ENCODE measurements around the gene KRTAP1-5. TPM values are rescaled to one million over a fixed set of nuclear protein-coding genes. Genes with fewer than 3 reads are reported as not detected.
"Not testable (repeated sequence)": the region's sequence is repeated elsewhere in the genome, so short reads cannot be mapped to it uniquely, and the experiment has no call there.

The KRTAP1-5 gene
- total RNA-seq, 2 donors from 2014 or later: not detected

DNA sequence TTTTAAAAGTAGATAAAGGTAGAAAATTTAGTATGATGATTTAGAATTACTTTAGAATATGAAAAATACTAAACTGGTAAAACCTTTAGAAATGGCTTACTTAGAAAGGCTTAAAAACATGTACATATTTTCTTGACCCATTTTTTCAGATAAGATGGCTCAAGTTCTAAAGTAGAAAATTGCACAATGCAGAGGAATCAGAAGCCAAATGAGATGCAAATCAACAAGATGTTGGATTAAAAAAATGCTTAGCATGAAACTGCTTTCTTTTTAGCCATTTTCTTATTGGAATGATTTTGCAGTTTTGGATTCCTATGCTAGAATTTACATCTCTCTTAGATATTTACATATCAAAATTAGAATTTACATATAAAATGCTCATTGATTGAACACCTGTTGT is 16.6 kb downstream of the KRTAP1-5 start:
- no peak for DNase-seq (ENCODE audit: low spot score)
- intact Hi-C loops (cut with DNase I): no loop called here

DNA sequence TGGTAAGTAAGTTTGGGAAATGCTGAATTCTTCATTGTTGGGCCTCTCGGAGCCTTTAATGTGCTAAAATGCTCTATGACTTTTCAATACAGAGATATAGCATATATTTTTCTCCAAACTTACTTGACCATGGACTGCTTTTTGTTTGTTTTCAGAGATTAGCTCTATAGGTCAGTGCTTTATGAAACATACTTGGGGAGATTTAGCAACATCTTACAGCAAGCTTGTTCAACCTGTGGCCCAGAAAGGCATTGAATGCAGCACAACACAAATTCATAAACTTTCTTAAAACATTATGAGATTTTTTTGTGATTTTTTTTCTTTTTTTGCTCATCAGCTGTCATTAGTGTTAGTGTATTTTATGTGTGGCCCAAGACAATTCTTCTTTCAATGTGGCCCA is 17.1 kb downstream of the KRTAP1-5 start:
- intact Hi-C loops (cut with DNase I): no loop called here

DNA sequence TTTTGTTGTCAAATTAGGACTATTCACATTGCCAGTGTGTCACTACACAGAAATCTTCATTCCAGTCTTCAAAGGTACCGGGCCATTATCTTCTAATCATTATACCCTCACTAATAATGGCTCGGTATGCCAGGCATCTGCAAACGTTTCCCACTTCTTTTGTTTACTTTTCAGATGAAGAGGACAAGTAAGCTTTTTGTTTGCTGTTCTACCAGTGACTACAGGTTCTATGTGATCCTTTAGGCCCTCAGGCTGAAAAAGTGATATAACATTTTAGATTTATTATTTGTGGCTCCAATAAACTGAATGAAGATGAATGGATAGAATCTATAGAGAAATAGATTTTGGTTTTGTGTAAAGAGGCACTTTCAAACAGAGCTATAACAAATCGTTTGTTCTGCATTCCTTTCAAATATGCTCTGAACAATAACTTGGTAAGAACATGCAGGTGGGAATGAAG is 17.7 kb downstream of the KRTAP1-5 start:
- no peak for DNase-seq (ENCODE audit: low spot score)
- intact Hi-C loops (cut with DNase I): no loop called here

More for the DNA sequence above, 17.1 kb downstream of the KRTAP1-5 start:
- DNase-seq (ENCODE audit: low spot score): no peak

DNA sequence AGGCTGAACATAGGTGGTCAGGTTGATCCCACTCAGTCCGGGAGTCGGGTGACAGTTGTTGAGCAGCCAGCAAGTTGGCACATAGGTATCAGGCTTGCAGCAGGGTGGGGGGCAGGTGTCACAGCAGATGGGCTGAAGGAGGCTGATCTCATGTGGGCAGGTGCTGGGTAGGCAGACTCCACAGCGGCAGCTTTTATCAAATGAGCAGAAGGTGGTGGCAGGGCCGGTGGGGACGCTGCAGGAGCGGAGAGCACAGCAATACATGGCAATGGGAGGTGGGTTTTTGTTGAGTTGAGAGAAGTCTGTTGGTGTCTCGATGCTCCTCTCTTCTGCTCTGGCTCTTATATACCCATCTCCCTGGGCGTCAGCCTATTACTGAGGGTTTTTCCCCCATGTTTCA is 18.2 kb downstream of the KRTAP1-5 start, which contains the start of gene KRTAP3-1:
KRTAP3-1 (minus strand) TSS at position 318 of the 400 bp plus-strand sequence; CDS start at position 264, 54 bp downstream.
- DNase-seq (ENCODE audit: low spot score): no peak

DNA sequence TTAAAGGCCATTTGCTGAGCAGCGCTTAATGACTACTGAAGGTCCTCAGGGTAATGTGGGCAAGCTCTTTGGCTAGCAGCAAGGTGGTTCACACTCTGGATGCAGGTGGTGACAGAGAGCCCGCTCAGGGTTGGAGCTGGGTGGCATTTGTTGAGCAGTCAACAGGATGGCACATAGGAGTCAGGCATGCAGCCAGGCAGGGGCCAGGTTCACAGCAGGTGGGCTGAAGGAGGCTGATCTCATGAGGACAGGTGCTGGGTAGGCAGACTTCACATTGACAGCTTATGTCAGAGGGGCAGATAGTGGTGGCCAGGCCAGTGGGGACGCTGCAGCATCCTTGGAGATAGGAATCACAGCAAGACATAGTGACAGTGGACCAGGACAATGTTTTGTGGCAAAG is 22.6 kb downstream of the KRTAP1-5 start:
- intact Hi-C loops (cut with DNase I): no loop called here
- DNase-seq (ENCODE audit: low spot score): no peak

More for the DNA sequence above, 18.2 kb downstream of the KRTAP1-5 start, which contains the start of gene KRTAP3-1:
- intact Hi-C loops (cut with DNase I): no loop called here

DNA sequence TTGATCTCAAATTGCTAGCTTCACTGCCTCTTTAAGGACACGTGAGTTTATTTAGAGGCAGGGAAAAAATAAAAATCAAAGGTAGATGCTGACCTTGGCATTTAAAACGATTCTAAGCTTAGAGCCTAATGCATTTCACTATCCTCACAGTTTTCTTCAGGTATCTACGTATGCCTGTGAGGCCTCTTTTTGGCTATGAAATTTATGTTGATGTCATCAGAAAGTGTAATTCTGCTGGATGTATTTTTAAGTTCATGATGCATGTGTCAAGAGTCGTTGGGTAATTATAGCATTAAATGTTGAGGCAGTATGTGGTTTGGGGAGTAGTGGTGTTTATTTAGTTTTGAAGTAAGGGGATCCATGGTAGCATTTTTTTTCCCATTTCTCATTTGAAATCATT is 23.1 kb downstream of the KRTAP1-5 start:
- intact Hi-C loops (cut with DNase I): no loop called here
- DNase-seq (ENCODE audit: low spot score): no peak

DNA sequence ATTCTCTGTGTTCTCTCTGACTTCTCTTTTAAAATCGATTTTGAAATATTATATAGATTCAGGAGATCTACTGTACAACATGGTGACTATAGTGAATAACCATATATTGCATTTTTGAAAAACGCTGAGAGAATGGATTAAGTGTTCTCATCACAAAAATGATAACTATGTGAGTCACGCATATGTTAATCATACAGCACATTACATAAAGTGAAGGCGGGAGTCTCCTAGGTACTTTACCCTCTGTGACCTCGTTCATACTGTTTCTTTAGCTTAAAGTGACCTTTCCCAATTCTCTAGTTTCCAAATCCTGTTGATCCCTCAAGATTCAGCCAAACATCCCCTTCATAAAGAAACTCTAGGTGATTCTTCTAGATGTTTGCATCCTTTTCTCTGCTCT is 24.2 kb downstream of the KRTAP1-5 start:
- intact Hi-C loops (cut with DNase I): no loop called here
- no peak for DNase-seq (ENCODE audit: low spot score)

DNA sequence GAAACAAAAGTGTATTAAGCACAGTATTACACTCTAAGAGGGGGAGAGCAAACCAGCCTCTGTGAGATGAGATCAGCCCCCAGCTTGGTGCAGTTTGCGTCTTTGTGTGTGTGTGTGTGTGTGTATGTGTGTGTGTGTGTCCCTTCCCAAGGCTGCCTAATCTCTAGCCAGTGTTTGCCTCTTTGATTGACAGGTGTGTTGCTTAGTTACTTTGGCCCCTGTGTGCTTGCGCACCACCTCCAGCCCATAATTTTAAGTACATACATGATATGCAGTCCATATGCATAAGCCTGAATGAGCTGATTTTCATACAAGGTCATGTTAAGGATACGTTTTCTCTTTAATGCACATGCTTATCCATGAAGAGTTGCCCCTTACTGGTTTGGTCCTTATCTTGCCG is 25.2 kb downstream of the KRTAP1-5 start:
- intact Hi-C loops (cut with DNase I): no loop called here

DNA sequence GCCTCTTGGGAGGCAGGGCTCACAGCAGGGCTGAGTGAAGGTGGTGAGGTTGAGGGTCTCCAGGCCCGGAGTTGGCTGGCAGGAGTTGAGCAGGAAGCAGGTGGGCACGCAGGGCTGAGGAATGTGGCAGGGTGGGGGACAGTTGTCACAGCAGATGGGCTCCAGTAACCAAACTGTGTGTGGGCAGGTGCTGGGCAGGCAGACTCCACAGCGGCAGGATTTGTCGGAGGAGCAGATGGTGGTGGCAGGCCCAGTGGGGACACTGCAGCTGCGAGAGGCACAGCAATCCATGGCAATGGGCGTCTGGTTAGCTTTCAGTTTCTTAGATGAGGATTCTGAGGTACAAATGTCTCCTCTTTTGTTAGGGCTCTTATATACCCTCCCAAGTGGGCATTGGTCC is 27.4 kb downstream of the KRTAP1-5 start, which contains the start of gene KRTAP3-2:
KRTAP3-2 (minus strand) TSS at position 344 of the 400 bp plus-strand sequence; CDS start at position 291, 53 bp downstream.
- intact Hi-C loops (cut with DNase I); DNase-seq (ENCODE audit: low spot score): not testable (repeated sequence)

More for the DNA sequence above, 25.2 kb downstream of the KRTAP1-5 start:
- no peak for DNase-seq (ENCODE audit: low spot score)

DNA sequence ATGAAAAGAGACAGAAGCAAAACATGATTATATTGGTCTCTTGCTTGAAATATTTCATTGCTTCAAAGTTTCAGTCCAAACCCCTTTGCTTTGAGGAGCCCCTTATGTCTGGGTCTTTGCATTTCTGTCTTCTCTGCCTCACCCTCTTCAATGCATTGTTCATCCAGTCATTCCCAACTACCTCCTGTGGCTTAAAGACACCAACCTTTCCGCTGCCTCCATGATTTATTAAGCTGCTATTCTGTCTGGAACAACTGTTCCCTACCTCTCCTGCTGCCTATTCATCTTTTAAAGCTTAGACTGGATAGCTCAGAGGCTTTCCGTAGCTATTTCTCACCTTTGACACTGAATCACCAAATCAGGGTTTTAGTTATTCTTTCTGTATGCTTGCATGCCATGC is 29.6 kb downstream of the KRTAP1-5 start:
- DNase-seq (ENCODE audit: low spot score): no peak
- intact Hi-C loops (cut with DNase I): no loop called here

DNA sequence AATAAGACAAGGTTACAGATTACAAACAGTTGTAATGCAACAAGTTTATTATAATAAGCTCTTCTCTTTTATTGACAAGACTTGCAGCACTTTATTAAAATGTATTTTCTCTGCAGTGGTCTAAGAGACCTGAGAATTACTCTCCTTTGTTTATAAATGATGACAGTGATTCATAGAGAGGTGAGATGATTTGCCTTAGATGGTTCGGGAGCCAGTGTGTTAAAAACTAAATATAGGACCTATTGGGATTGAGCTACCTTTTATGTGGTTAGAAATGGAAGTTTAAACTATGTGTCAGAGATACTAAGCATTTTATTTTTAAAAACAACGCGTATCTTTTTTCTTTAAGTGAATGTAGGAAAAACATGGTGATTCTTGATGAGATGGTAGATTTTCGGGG is 30.2 kb downstream of the KRTAP1-5 start:
- intact Hi-C loops (cut with DNase I): no loop called here
- no peak for DNase-seq (ENCODE audit: low spot score)

DNA sequence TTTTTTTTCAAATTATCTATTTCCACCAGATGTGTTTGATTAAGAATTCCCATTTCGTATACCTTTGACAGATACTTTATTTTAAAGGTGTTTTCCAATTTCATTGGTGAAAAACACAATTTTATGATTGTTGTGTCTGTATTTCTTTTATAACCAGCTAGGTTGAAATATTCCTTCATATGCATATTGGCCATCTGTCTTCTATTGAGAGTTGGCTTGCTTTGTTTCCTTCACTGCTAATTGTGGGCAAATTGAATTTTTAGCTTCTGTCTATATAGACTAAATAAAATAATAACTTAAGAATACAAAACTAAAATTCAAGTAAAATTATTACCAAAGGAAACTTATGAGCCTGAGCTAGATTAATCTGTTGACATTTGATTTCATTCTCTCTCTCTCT is 31.9 kb downstream of the KRTAP1-5 start:
- no peak for DNase-seq (ENCODE audit: low spot score)
- intact Hi-C loops (cut with DNase I): no loop called here

DNA sequence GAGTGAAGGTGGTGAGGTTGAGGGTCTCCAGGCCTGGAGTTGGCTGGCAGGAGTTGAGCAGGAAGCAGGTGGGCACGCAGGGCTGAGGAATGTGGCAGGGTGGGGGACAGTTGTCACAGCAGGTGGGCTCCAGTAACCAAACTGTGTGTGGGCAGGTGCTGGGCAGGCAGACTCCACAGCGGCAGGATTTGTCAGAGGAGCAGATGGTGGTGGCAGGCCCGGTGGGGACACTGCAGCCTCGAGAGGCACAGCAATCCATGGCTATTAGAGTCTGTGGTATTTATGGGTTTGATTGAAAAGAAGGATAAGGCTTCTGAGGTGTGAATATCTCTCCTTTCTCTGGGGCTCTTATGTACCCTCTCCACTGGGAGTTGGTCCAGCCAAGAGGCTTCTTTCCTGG is 33.2 kb downstream of the KRTAP1-5 start, which contains the start of gene KRTAP3-3:
KRTAP3-3 (minus strand) TSS at position 326 of the 400 bp plus-strand sequence; CDS start at position 259, 67 bp downstream.
- no peak for DNase-seq (ENCODE audit: low spot score)
- intact Hi-C loops (cut with DNase I): no loop called here

DNA sequence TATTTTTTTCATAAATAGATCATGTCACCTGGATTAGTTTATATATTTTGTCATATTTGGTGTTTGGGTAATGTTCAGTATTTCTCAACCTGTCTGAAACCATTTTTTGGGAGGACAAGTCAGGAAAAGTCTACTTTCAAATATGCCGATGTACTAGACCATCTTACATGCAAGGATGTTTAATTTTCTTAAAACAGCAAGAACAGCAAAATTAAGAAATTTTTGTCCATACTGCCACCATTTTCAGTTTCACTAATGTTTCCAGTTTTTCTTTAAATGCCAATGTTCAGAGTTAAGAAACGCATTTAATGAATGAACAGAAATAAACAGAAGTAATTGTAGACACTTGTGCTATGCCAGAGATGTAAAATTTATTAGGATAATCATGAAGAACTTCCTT is 33.9 kb downstream of the KRTAP1-5 start:
- DNase-seq (ENCODE audit: low spot score): no peak
- intact Hi-C loops (cut with DNase I): no loop called here

DNA sequence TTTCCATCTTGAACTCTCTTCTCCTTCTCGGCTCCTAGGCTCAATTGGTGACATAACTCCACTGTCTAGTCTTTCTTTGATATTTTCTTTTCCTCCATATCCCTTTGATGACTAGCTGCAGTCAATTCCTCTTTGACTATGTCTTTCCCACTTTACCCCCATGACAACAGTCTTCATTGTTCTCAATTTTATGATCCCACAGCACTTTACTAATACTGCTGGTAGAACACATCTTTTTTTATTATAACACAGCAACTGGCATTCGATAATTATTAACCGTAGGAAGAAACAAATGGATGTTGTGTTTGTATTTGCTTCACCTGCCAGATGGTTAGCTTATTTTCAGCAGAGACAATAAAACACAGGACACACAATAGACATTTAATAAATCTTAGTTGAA is 34.3 kb downstream of the KRTAP1-5 start:
- no peak for DNase-seq (ENCODE audit: low spot score)

DNA sequence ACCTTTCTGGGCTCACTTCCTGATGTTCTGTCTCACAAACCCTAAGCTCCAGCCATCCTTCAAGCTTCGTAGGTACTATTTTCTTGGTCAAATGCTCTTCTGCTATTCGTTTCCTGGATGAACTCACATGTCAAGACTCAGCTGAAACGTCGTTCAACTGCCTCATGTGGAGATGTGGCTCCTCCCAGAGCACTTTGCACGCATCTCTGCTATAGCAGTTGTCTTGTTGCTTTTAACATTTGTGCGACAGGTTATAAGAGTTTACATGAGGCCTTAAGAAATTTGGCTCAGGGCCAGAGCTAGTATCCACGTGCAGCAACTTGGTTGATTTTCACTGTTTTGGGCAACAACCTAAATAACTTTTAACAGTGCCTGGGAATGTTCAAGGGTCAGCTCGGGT is 40.1 kb downstream of the KRTAP1-5 start:
- DNase-seq (ENCODE audit: low spot score): no peak
- intact Hi-C loops (cut with DNase I): loop anchor here in 1 of 2 donors (10.0 kb wide), 1 partner anchor 338 kb away; no protein-coding TSS in a partner anchor

More for the DNA sequence above, 34.3 kb downstream of the KRTAP1-5 start:
- intact Hi-C loops (cut with DNase I): no loop called here

DNA sequence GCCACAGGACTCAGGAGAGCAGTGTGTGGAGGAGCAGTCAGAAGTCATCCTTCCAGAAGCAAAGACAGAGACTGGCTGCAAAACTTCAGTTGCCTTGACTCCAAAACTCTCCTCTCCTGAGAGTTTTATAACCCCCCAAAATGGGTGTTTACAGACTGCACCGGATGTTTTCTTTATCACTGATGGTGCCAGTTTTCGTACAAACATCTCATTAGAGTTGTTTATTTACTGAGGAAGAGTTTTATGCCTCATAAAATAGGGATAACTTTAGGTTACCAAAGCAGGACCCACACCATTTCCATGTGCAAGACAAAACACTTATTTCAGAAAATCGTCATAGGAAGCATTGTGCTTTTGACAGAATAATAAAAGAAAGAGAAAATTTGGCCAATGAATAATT is 42.8 kb downstream of the KRTAP1-5 start, which contains the start of gene KRT40:
KRT40 (minus strand) TSS at position 101 of the 400 bp plus-strand sequence; CDS start at position 48, 53 bp downstream.
- no peak for DNase-seq (ENCODE audit: low spot score)
- intact Hi-C loops (cut with DNase I): loop anchor here in 1 of 2 donors (5.0 to 10.0 kb wide), 2 partner anchors 341 to 582 kb away; no protein-coding TSS in a partner anchor

DNA sequence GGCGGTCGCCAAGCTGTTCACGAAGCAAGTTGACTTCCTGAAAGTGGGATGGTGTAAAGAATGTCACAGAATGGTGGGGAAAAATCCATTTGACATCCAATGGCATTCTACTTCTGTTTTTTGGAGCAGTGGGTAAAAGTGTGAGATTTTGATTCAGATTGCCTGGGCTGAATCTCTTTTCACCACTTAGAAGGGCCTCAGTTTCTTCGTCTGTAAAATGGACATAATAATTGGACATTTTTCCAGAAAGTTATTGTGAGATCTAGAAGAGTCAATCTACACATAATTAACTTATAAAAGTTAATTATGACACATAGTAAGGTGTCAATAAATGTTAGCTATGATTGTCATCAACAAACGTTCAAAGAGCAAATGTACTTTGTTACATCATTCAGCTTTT is 45.9 kb downstream of the KRTAP1-5 start:
- intact Hi-C loops (cut with DNase I): loop anchor here in 1 of 2 donors (5.0 to 10.0 kb wide), 2 partner anchors 344 to 579 kb away; no protein-coding TSS in a partner anchor
- no peak for DNase-seq (ENCODE audit: low spot score)

DNA sequence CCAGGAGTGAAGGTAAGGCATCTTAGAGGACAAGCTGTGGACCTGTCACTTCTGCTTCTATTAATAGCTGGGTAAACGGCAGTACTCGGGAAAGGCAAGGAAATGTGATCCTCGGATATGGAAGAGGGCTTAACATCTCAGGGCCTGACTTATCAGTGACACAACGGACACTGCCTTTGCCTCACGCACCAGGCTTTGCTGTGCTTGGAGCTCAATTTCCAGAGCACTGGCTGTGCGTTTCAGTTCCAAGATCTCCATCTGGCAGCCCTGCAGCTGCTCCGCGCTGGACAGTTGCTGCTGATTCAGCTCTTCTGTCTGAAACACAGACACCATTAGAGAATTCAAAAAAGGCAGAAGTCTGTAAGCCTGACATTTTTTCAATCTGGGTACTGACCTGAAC is 46.4 kb downstream of the KRTAP1-5 start:
- DNase-seq (ENCODE audit: low spot score): peak; percentile 82
- intact Hi-C loops (cut with DNase I): loop anchor here in 1 of 2 donors (5.0 to 10.0 kb wide), 2 partner anchors 344 to 578 kb away; no protein-coding TSS in a partner anchor

DNA sequence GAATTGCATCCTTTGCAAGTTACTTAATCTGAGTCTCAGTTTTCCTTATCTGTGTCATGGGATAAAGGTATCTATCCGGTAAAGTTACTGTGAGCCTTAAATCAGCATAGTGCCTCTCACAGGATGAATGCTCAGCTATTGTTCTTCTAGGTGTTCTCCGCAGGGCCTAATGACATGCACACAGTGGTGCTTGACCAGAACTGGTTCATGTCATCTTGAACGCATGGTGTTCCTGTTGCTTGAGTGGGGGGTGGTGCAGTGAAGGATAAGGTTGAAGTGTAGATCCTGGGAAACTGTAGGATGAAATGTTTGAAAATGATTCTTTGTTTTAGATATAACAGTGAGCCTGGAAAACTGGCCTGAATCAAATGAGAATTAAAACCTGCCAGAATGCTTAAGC is 46.9 kb downstream of the KRTAP1-5 start:
- intact Hi-C loops (cut with DNase I): loop anchor here in 1 of 2 donors (5.0 to 10.0 kb wide), 2 partner anchors 345 to 578 kb away; no protein-coding TSS in a partner anchor
- DNase-seq (ENCODE audit: low spot score): no peak
